ENCODE measurements around the gene DNAL4. TPM values are rescaled to one million over a fixed set of nuclear protein-coding genes. Genes with fewer than 3 reads are reported as not detected.

The DNAL4 gene
- total and polyA plus RNA-seq, 2 donors (not counting 3 experiments of a cell fraction or from before 2014, with no cell fraction given): 12.9 to 22.7 TPM

- ChIA-PET CTCF (no interaction called here), POLR2A (interaction anchor here (0.6 kb wide), 1 partner anchor 36 kb away, joined by 5 read pairs; no protein-coding TSS in a partner anchor)
- DNase-seq (ENCODE audit: low read depth, low spot score) (no peak), FAIRE-seq (no peak)
- H3K4me2 ChIP-seq (ENCODE audit: insufficient read depth, low read length): no peak overlapping the region
- no peaks in the 10 kb centered on the region for H3K9me1 ChIP-seq (replicated peaks; ENCODE audit: control insufficient read depth, extremely low read depth, insufficient read depth, low read length)
- H3K36me3 ChIP-seq (ENCODE audit: control insufficient read depth in 2 of 2, extremely low read depth in 1 of 2, insufficient read depth in 2 of 2, low read length in 2 of 2): peaks cover 10 to 44% of the 10 kb centered on the region in 2 experiments
- H3K4me1 ChIP-seq (ENCODE audit: control insufficient read depth, extremely low read depth, insufficient read depth, low read length): peaks cover 12% of the 10 kb centered on the region
- H4K20me1 ChIP-seq (replicated peaks; ENCODE audit: control insufficient read depth, extremely low read depth, insufficient read depth, low read length): no peaks in the 10 kb centered on the region
- H3K27me3 ChIP-seq (ENCODE audit: control insufficient read depth in 2 of 2, insufficient read depth in 2 of 2, low read length in 2 of 2): no peaks in the 10 kb centered on the region
- H3K4me3 ChIP-seq (replicated peaks in 1 of 3; ENCODE audit: insufficient read depth in 1 of 3, low read depth in 1 of 3, low read length in 3 of 3): no peak overlapping the region
- TF ChIP-seq MYC (IDR thresholded peaks at IDR 0.05; ENCODE audit: low read depth, low read length) (no peak), GATA2 (IDR thresholded peaks at IDR 0.05; ENCODE audit: insufficient read depth, insufficient read length, low read depth, low read length) (no peak), EZH2 (IDR thresholded peaks at IDR 0.05; ENCODE audit: borderline replicate concordance, low read depth, low read length, severe bottlenecking) (no peak), POLR2A (IDR thresholded peaks at IDR 0.05; ENCODE audit: low read depth, low read length) (no peak), POLR2AphosphoS5 (IDR thresholded peaks at IDR 0.05; ENCODE audit: insufficient read depth, low read depth, low read length) (no peak), CTCF (IDR thresholded peaks at IDR 0.05; ENCODE audit: extremely low read depth in 1 of 2, insufficient read depth in 1 of 2, low read depth in 1 of 2, low read length in 2 of 2) (no peak), FOS (IDR thresholded peaks at IDR 0.05; ENCODE audit: borderline replicate concordance, insufficient read depth, low read length) (no peak), JUN (IDR thresholded peaks at IDR 0.05; ENCODE audit: borderline replicate concordance, insufficient read depth, insufficient read length, low read depth) (no peak)
- TF ChIP-seq, protein P1, sequence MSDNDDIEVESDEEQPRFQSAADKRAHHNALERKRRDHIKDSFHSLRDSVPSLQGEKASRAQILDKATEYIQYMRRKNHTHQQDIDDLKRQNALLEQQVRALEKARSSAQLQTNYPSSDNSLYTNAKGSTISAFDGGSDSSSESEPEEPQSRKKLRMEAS (IDR thresholded peaks at IDR 0.05; ENCODE audit: insufficient read depth, insufficient read length): no peak
- no peak overlapping the region for H3K9ac ChIP-seq (replicated peaks; ENCODE audit: extremely low read depth, insufficient read depth, low read length)
- dilution Hi-C loops (cut with MboI; ENCODE audit: extremely low pct_ligation_motif_present, low sequenced_read_pairs) (no loop called here), intact Hi-C loops (cut with micrococcal nuclease) (no loop called here)
- peaks cover 14% of the 10 kb centered on the region for H3K79me2 ChIP-seq (ENCODE audit: control insufficient read depth, insufficient read depth, low read length)
- no TSS peak for BruUV-seq (replicated peaks)
- H3K27ac ChIP-seq (ENCODE audit: insufficient read depth, low read depth, low read length): no peak overlapping the region
- H2AFZ ChIP-seq (ENCODE audit: low read depth, low read length): no peak overlapping the region
- no peaks in the 10 kb centered on the region for H3K9me3 ChIP-seq (replicated peaks; ENCODE audit: control insufficient read depth, insufficient read depth, low read length)
Measured at GRCh38 chr22:38750104-38750503, 43.8 kb downstream of the DNAL4 start.
